ENCODE results near the gene LRRC73.

Gene LRRC73

DNA sequence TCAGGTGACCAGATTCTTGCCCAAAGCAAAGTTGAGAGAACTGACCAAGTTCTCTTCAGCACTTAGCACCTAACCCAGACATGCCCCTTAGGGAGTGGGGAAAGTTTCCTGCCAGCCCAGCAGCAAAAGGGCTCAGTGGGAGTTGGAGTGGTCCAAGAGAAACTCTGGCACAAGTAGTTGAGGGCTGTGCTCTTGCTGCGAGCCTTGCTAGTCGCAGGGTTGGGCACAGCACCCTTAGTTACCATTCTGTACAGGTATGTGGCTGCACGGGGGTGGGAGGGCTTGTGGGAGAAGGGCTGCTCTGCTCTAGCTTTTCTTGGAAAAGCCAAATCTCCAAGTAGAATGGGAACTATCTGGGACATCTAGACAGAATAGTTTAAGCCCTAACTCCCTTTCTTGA lies 13.1 kb upstream of the LRRC73 start:
- FAIRE-seq (no peak), DNase-seq (ENCODE audit: insufficient read length, low spot score) (no peak)
- TF ChIP-seq SPI1 (IDR thresholded peaks at IDR 0.05; ENCODE audit: low read depth, low read length) (no peak), POLR2A (IDR thresholded peaks at IDR 0.05; ENCODE audit: low read depth, low read length) (no peak), POLR2AphosphoS5 (IDR thresholded peaks at IDR 0.05; ENCODE audit: low read depth, low read length) (no peak), PAX5 (IDR thresholded peaks at IDR 0.05; ENCODE audit: insufficient read depth, low read length, severe bottlenecking) (no peak), POU2F2 (IDR thresholded peaks at IDR 0.05; ENCODE audit: low read depth, low read length) (no peak), TAF1 (IDR thresholded peaks at IDR 0.05; ENCODE audit: low read depth, low read length) (no peak)

DNA sequence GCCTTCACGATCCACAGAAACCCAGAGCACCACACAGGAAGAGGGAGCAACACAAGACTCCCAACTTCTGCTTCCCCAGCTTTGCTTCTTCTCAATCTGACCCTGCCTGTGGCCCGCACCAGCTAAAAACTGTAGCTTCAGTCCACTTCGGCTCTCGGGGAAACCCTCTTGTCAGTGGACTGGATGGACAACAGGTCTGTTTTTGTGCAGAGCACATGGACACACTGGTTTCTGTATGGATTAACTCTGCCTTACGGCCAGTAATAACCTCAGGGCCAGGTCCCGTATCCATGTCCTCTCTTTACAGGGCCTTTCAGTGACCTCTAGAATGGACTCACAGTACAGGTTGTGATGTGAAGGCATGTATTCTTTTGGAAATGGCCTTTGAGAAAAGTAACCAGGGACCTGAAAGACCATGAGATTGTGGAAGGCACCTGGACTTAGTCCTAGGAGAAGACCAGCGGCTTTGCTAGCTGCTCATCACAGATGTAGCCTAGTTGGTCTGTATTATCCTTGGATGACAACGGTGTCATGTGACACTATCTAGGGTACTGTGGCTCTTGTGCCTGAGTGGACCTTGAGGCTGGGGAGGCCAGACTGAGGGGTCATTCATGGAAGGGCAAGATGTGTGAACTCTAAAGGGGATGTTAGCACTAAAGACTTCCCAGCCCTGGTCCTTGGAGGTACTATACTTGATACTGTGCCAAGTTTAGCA lies 12.6 kb upstream of the LRRC73 start:
- DNase-seq (ENCODE audit: insufficient read length, low spot score) (no peak), FAIRE-seq (no peak)
- peak; percentile 43 for TF ChIP-seq POLR2AphosphoS5 (IDR thresholded peaks at IDR 0.05; ENCODE audit: low read depth, low read length)
- no peak for TF ChIP-seq SPI1 (IDR thresholded peaks at IDR 0.05; ENCODE audit: low read depth, low read length)
- peak; percentile 43; the same call in 1 of the 2 replicates for TF ChIP-seq POU2F2 (IDR thresholded peaks at IDR 0.05; ENCODE audit: low read depth, low read length)
- TF ChIP-seq TAF1 (IDR thresholded peaks at IDR 0.05; ENCODE audit: low read depth, low read length): no peak
- TF ChIP-seq PAX5 (IDR thresholded peaks at IDR 0.05; ENCODE audit: insufficient read depth, low read length, severe bottlenecking): no peak
- TF ChIP-seq POLR2A (IDR thresholded peaks at IDR 0.05; ENCODE audit: low read depth, low read length): no peak

DNA sequence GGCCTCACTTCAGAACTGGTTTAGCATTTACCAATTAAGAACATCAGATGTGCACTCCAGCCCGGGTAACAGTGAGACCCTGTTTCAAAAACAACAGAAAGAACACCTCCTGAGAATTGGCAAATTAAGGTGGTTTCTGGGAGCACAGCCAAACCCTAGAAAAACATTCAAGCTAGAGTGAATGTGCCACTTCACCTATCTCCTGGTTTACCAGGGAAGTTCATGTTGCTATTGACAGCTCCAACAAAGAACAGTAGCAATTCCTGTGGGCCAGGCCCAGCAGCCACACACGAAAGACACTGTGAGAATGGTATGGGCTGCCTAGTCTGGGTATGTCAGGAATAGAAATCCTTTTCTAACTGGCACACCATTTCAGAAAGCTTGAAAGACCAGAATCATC lies 11.7 kb upstream of the LRRC73 start:
- no peak for DNase-seq (ENCODE audit: insufficient read length, low spot score)
- TF ChIP-seq POU2F2 (IDR thresholded peaks at IDR 0.05; ENCODE audit: low read depth, low read length) (no peak), SPI1 (IDR thresholded peaks at IDR 0.05; ENCODE audit: low read depth, low read length) (no peak), POLR2A (IDR thresholded peaks at IDR 0.05; ENCODE audit: low read depth, low read length) (no peak)
- FAIRE-seq: no peak

DNA sequence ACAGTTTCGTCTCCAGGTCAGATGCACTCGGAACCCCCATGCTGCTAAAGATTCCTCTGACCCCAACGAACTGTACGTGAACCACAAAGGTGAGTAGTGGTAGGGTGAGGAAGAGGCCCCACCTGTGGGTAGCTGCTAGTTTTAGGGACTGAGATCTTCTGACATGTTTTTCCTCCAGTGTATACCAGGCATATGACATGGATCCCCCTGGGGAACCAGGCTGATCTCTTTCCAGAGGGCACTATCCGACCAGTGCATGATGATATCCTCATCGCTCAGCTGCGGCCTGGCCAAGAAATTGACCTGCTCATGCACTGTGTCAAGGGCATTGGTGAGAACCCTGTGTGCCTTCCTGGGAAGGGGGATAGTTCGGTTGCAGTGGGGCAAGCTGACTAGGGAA lies 10.0 kb upstream of the LRRC73 start:
- TF ChIP-seq PAX5 (IDR thresholded peaks at IDR 0.05; ENCODE audit: insufficient read depth, low read length, severe bottlenecking) (no peak), POLR2AphosphoS5 (IDR thresholded peaks at IDR 0.05; ENCODE audit: low read depth, low read length) (0 out of 2 replicates have a peak, but pooled peaks have one; percentile 30), TAF1 (IDR thresholded peaks at IDR 0.05; ENCODE audit: low read depth, low read length) (no peak), SPI1 (IDR thresholded peaks at IDR 0.05; ENCODE audit: low read depth, low read length) (no peak)
- FAIRE-seq (no peak), DNase-seq (ENCODE audit: insufficient read length, low spot score) (no peak)

DNA sequence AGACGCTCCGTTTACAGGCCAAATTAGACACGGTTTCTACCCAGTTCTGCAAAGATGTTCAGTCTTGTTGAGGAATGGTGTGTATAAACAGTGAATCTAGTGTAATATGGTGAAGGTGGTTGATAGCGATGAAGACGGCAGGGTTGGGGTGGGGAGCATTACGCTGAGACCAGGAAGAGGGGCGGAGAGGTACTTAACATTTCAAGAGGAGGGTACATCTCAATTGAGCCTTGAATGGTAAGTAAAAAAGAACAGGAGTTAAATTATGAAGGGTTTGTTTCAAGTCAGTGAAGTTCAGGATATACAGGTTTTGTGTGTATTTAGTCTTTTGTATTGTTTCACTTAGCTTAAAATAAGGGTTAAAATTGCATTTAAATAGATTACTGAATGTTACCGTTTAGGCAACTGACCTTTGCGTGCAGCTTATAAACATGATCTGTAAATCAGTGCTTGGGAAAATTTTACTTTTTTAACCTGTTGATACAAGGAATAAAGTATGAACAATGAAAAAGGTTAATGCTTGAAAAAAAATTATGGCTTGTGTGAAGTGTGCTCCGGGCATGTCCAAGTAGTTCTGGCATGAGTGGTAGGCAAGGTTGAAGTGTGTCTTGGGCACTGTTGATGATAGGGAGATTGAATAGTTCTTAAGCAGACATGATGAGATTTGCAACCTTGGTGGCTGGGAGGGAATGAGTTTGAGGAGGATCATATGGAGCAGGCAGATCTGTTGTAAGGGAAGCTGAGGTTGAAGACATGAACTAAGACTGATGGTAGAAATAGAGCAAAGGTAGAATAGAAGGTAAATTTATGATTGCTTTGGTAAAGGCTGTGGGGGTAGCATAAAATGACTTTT lies 7.6 kb upstream of the LRRC73 start:
- no peak for TF ChIP-seq POLR2A (IDR thresholded peaks at IDR 0.05; ENCODE audit: low read depth, low read length)
- TF ChIP-seq SPI1 (IDR thresholded peaks at IDR 0.05; ENCODE audit: low read depth, low read length): no peak
- TF ChIP-seq TAF1 (IDR thresholded peaks at IDR 0.05; ENCODE audit: low read depth, low read length): no peak
- no peak for TF ChIP-seq PAX5 (IDR thresholded peaks at IDR 0.05; ENCODE audit: insufficient read depth, low read length, severe bottlenecking)
- TF ChIP-seq POU2F2 (IDR thresholded peaks at IDR 0.05; ENCODE audit: low read depth, low read length): no peak
- no peak for TF ChIP-seq POLR2AphosphoS5 (IDR thresholded peaks at IDR 0.05; ENCODE audit: low read depth, low read length)
- DNase-seq (ENCODE audit: insufficient read length, low spot score): no peak
- FAIRE-seq: peak; percentile 59

DNA sequence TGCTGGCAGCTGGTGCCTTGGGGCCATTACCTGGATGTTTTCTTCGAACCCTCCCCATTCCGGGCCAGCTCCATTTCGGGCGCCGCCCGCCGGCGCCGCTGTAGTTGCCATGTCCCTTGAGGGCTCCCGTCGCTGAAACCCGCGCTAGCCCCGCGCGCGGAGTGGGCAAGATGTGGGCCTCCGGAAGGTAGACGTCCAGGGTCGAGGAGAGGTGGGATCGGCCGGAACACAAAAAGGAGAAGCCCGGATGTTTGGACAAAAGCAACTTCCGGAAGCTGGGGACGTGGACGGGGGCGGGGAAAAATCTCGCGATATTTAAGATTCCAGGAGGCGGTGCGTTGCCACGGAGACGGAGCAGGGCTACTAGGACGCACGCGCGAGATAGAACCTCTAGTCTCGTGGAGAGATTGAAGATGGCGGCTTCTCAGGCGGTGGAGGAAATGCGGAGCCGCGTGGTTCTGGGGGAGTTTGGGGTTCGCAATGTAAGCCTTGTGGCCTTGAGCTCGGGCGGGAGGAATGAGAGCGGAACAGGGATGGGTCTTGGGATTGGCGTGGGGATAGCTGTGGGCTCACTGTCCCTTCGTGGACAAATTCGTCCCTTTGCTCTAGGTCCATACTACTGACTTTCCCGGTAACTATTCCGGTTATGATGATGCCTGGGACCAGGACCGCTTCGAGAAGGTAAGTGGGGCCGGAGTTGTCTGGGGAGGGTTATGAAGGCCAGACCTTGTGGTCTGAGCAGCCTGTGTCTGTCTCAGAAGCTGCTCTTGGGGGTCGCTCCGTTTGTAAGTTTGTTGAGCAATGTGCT lies 6.8 kb upstream of the LRRC73 start, which contains the start of the genes POLR1C and YIPF3:
TSS of gene POLR1C (plus strand) at position 393 of the 808 bp plus-strand sequence. CDS start at position 414, 21 bp downstream.
TSS of gene YIPF3 (minus strand) at position 230 of the 808 bp plus-strand sequence. CDS start at position 111, 119 bp downstream.
- TF ChIP-seq SPI1 (IDR thresholded peaks at IDR 0.05; ENCODE audit: low read depth, low read length): peak; percentile 35; the same call in 1 of the 2 replicates
- no peak for TF ChIP-seq POU2F2 (IDR thresholded peaks at IDR 0.05; ENCODE audit: low read depth, low read length)
- TF ChIP-seq POLR2A (IDR thresholded peaks at IDR 0.05; ENCODE audit: low read depth, low read length): peak; percentile 98
- peak; percentile 89 for TF ChIP-seq TAF1 (IDR thresholded peaks at IDR 0.05; ENCODE audit: low read depth, low read length)
- TF ChIP-seq PAX5 (IDR thresholded peaks at IDR 0.05; ENCODE audit: insufficient read depth, low read length, severe bottlenecking): peak; percentile 12
- TF ChIP-seq POLR2AphosphoS5 (IDR thresholded peaks at IDR 0.05; ENCODE audit: low read depth, low read length): peak; percentile 92
- DNase-seq (ENCODE audit: insufficient read length, low spot score) (peak; percentile 93), FAIRE-seq (peak; percentile 94)

DNA sequence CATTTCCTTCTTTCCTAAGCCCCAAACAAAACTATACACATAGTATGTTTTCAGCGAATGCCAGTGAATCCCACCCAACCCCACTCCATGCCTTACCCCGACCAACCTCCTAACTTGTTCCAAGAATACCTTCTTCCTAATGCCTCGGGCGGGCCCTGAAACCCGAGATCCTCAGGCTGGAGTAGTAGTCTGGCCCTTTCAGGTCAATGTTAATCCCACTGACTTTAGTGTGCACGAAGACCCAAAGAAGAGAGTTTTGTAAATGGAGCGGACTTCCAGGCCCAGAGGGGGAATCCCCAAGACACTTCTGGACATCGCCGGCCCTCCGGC lies 6.2 kb upstream of the LRRC73 start:
- peak; percentile 23 for FAIRE-seq
- TF ChIP-seq PAX5 (IDR thresholded peaks at IDR 0.05; ENCODE audit: insufficient read depth, low read length, severe bottlenecking) (no peak), POLR2AphosphoS5 (IDR thresholded peaks at IDR 0.05; ENCODE audit: low read depth, low read length) (no peak), POLR2A (IDR thresholded peaks at IDR 0.05; ENCODE audit: low read depth, low read length) (no peak), SPI1 (IDR thresholded peaks at IDR 0.05; ENCODE audit: low read depth, low read length) (no peak), TAF1 (IDR thresholded peaks at IDR 0.05; ENCODE audit: low read depth, low read length) (no peak), POU2F2 (IDR thresholded peaks at IDR 0.05; ENCODE audit: low read depth, low read length) (no peak)
- no peak for DNase-seq (ENCODE audit: insufficient read length, low spot score)

DNA sequence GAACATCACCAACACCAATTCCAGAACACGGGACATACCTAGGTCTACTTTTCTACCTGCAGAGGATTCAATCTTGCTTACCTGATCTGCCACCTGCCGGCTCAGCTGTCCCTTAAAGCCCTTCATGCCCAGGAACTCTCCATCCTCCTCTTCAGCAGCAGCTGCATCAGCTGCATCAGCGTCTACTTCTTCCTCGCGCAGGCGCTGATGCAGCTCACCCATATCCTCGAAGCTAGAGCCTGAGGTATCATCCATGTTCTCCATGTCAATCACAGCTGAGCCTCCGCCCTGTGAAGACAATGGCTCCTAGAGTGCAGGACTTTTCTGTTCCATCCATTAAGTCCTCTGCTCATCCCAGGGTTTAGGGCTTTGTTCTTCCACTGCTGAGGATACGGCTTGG lies 5.7 kb upstream of the LRRC73 start:
- no peak for FAIRE-seq
- TF ChIP-seq POLR2A (IDR thresholded peaks at IDR 0.05; ENCODE audit: low read depth, low read length) (no peak), POLR2AphosphoS5 (IDR thresholded peaks at IDR 0.05; ENCODE audit: low read depth, low read length) (no peak), TAF1 (IDR thresholded peaks at IDR 0.05; ENCODE audit: low read depth, low read length) (no peak), PAX5 (IDR thresholded peaks at IDR 0.05; ENCODE audit: insufficient read depth, low read length, severe bottlenecking) (no peak), POU2F2 (IDR thresholded peaks at IDR 0.05; ENCODE audit: low read depth, low read length) (no peak), SPI1 (IDR thresholded peaks at IDR 0.05; ENCODE audit: low read depth, low read length) (no peak)
- no peak for DNase-seq (ENCODE audit: insufficient read length, low spot score)

Data from GM12891 (cell line).